GM18517 (cell line): Measurements from ENCODE around the gene RDX.
"Not testable (repeated sequence)": the region's sequence is repeated elsewhere in the genome, so short reads cannot be mapped to it uniquely, and the experiment has no call there.

ENCODE experiments used
- ATAC-seq: cut with Tn5 transposase; IDR thresholded peaks from one replicate; pipeline ENCODE4 v1.9.1; 2021; ENCODE audit warnings: mild to moderate bottlenecking, moderate library complexity; ENCODE audit not compliant: unreplicated experiment

Gene RDX

GRCh38 chr11:110200836-110201235, 95.6 kb downstream of the RDX start:
- ATAC-seq, result no peak

- ATAC-seq, result no peak
Measured at GRCh38 chr11:110200241-110200640, 96.2 kb downstream of the RDX start.

GRCh38 chr11:110199184-110199981, 97.0 kb downstream of the RDX start:
- no peak for ATAC-seq

GRCh38 chr11:110198031-110198729, 98.2 kb downstream of the RDX start:
- no peak for ATAC-seq

GRCh38 chr11:110196884-110197420, 99.5 kb downstream of the RDX start:
- ATAC-seq, result no peak

GRCh38 chr11:110196241-110196754, 100.1 kb downstream of the RDX start:
- no peak for ATAC-seq

GRCh38 chr11:110194211-110194766, 102.1 kb downstream of the RDX start:
- ATAC-seq, result not testable (repeated sequence)

- ATAC-seq, result peak; percentile 81
Measured at GRCh38 chr11:110192604-110193282, 103.7 kb downstream of the RDX start.

- no peak for ATAC-seq
Measured at GRCh38 chr11:110190885-110191284, 105.5 kb downstream of the RDX start.

GRCh38 chr11:110187731-110188130, 108.7 kb downstream of the RDX start:
- no peak for ATAC-seq

GRCh38 chr11:110186867-110187266, 109.5 kb downstream of the RDX start:
- ATAC-seq, result no peak

GRCh38 chr11:110186456-110186855, 110.0 kb downstream of the RDX start:
- ATAC-seq, result no peak

GRCh38 chr11:110185599-110185998, 110.8 kb downstream of the RDX start:
- ATAC-seq, result no peak

GRCh38 chr11:110185121-110185591, 111.3 kb downstream of the RDX start:
- ATAC-seq, result no peak

- no peak for ATAC-seq
Measured at GRCh38 chr11:110184456-110184855, 112.0 kb downstream of the RDX start.

- ATAC-seq, result no peak
Measured at GRCh38 chr11:110182886-110183285, 113.5 kb downstream of the RDX start.

- no peak for ATAC-seq
Measured at GRCh38 chr11:110179064-110179463, 117.3 kb downstream of the RDX start.

GRCh38 chr11:110177086-110177456, 119.3 kb downstream of the RDX start:
- no peak for ATAC-seq

- ATAC-seq, result no peak
Measured at GRCh38 chr11:110176366-110177085, 119.9 kb downstream of the RDX start.

GRCh38 chr11:110174645-110175310, 121.6 kb downstream of the RDX start:
- no peak for ATAC-seq
